Activated CD8-positive, alpha-beta memory T cell treated with anti-CD3 and anti-CD28 coated beads for 48 hours (primary cell): ENCODE results near the gene RELN.
"Not testable (repeated sequence)": the region's sequence is repeated elsewhere in the genome, so short reads cannot be mapped to it uniquely, and the experiment has no call there.

Experiments
- DNase-seq, 3 experiments: peaks; one replicate each; pipeline ENCODE4 v3.0.0-alpha.2; 2020; ENCODE audit warnings: low read depth in 2 of 3, low spot score in 2 of 3

RELN gene

GRCh38 chr7:103854611-103855010, 134.8 kb downstream of the RELN start:
- no peak for DNase-seq

GRCh38 chr7:103851357-103851756, 138.1 kb downstream of the RELN start:
- no peak for DNase-seq

- DNase-seq, result no peak
Observed at GRCh38 chr7:103843689-103844480, 145.6 kb downstream of the RELN start.

- no peak for DNase-seq
Observed at GRCh38 chr7:103833401-103833800, 156.1 kb downstream of the RELN start.

GRCh38 chr7:103832438-103832837, 157.0 kb downstream of the RELN start:
- DNase-seq, result no peak

- DNase-seq, result no peak
Observed at GRCh38 chr7:103824251-103824650, 165.2 kb downstream of the RELN start.

GRCh38 chr7:103823084-103823483, 166.4 kb downstream of the RELN start:
- no peak for DNase-seq

- no peak for DNase-seq
Observed at GRCh38 chr7:103821092-103821491, 168.4 kb downstream of the RELN start.

- DNase-seq, result not testable (repeated sequence)
Observed at GRCh38 chr7:103815972-103816371, 173.5 kb downstream of the RELN start.

GRCh38 chr7:103813970-103814369, 175.5 kb downstream of the RELN start:
- DNase-seq, result no peak

GRCh38 chr7:103811997-103812396, 177.5 kb downstream of the RELN start:
- DNase-seq, result no peak

- no peak for DNase-seq
Observed at GRCh38 chr7:103811290-103811689, 178.2 kb downstream of the RELN start.

- DNase-seq, result no peak
Observed at GRCh38 chr7:103810112-103810744, 179.2 kb downstream of the RELN start.

GRCh38 chr7:103809229-103809994, 180.0 kb downstream of the RELN start:
- DNase-seq, result no peak

- DNase-seq, result no peak
Observed at GRCh38 chr7:103805346-103805745, 184.1 kb downstream of the RELN start.

- DNase-seq, result no peak
Observed at GRCh38 chr7:103803631-103804030, 185.8 kb downstream of the RELN start.

- DNase-seq, result no peak
Observed at GRCh38 chr7:103799298-103799697, 190.2 kb downstream of the RELN start.

- no peak for DNase-seq
Observed at GRCh38 chr7:103797647-103798307, 191.7 kb downstream of the RELN start.

GRCh38 chr7:103796327-103796962, 193.0 kb downstream of the RELN start:
- DNase-seq, result no peak

GRCh38 chr7:103795787-103796186, 193.7 kb downstream of the RELN start:
- no peak for DNase-seq

GRCh38 chr7:103795107-103795506, 194.4 kb downstream of the RELN start:
- no peak for DNase-seq
